HepG2 (cell line): ENCODE results near the gene EZH1. TPM values are rescaled to one million over a fixed set of nuclear protein-coding genes. Genes with fewer than 3 reads are reported as not detected.

Experiments used
- ATAD3A ChIP-seq: sonication (generic); formaldehyde crosslinking; IDR thresholded peaks from 2 replicates; pipeline ENCODE4 v1.4.0; 2020; ENCODE audit warnings: missing genetic modification reagents
- ATF7 ChIP-seq, 2 experiments: fragments of 450-650 bp in 1 of 2; sonication (generic) in 1 of 2; formaldehyde crosslinking in 1 of 2; IDR thresholded peaks; 2 replicates each; pipeline versions ENCODE4 v1.4.0 to v1.6.1; 2016 to 2020; ENCODE audit warnings: antibody characterized with exemption in 1 of 2, mild to moderate bottlenecking in 1 of 2, missing genetic modification reagents in 1 of 2
- EHMT2 ChIP-seq: fragments of 200-600 bp; sonication (generic); IDR thresholded peaks from 2 replicates; pipeline ENCODE4 v1.7.0; 2017; ENCODE audit warnings: antibody characterized with exemption, low read depth, low read length, borderline replicate concordance
- KLF15 ChIP-seq: sonication (generic); formaldehyde crosslinking; IDR thresholded peaks from 2 replicates; pipeline ENCODE4 v1.8.1; 2023; ENCODE audit warnings: borderline replicate concordance, mild to moderate bottlenecking, inconsistent platforms, missing genetic modification reagents, mixed read lengths
- NFKBIZ ChIP-seq: IDR thresholded peaks from 2 replicates; pipeline ENCODE4 v1.6.1; 2018; ENCODE audit warnings: missing genetic modification reagents, missing compliant biosample characterization
- RARG ChIP-seq: sonication (generic); formaldehyde crosslinking; IDR thresholded peaks from 2 replicates; pipeline ENCODE4 v1.4.0; 2020; ENCODE audit warnings: low read depth, mild to moderate bottlenecking, missing genetic modification reagents
- REL ChIP-seq: sonication (generic); formaldehyde crosslinking; conservative IDR thresholded peaks from 2 replicates; pipeline ENCODE4 v1.8.0; 2022; ENCODE audit warnings: mild to moderate bottlenecking, missing genetic modification reagents, moderate library complexity
- RFX3 ChIP-seq: IDR thresholded peaks from 2 replicates; pipeline ENCODE4 v1.6.1; 2016; ENCODE audit warnings: missing biosample characterization, missing genetic modification reagents
- TAF1 ChIP-seq: sonication (generic); formaldehyde crosslinking; IDR thresholded peaks from 2 replicates; pipeline ENCODE4 v1.4.0; 2020; ENCODE audit warnings: missing genetic modification reagents
- TEAD3 ChIP-seq: optimal IDR thresholded peaks from 2 replicates; pipeline ENCODE3; 2016; ENCODE audit warnings: borderline replicate concordance
- ZBTB8A ChIP-seq: sonication (generic); formaldehyde crosslinking; IDR thresholded peaks from 2 replicates; pipeline ENCODE4 v1.4.0; 2020; ENCODE audit warnings: mild to moderate bottlenecking, low read depth, missing genetic modification reagents, borderline replicate concordance
- ZNF235 ChIP-seq: sonication (generic); formaldehyde crosslinking; IDR thresholded peaks from 2 replicates; pipeline ENCODE4 v1.8.1; 2023; ENCODE audit warnings: mild to moderate bottlenecking, missing genetic modification reagents, borderline replicate concordance
- ZNF274 ChIP-seq: sonication (generic); formaldehyde crosslinking; IDR thresholded peaks from 2 replicates; pipeline ENCODE4 v1.5.1; 2020; ENCODE audit warnings: mild to moderate bottlenecking, missing genetic modification reagents
- ZNF382 ChIP-seq: sonication (generic); formaldehyde crosslinking; IDR thresholded peaks from 2 replicates; pipeline ENCODE4 v1.5.0; 2020; ENCODE audit warnings: missing genetic modification reagents, mild to moderate bottlenecking, borderline replicate concordance
- ZNF644 ChIP-seq: IDR thresholded peaks from 2 replicates; pipeline ENCODE4 v1.6.1; 2016; ENCODE audit warnings: low read depth
- ZSCAN25 ChIP-seq: sonication (generic); formaldehyde crosslinking; IDR thresholded peaks from 2 replicates; pipeline ENCODE4 v1.8.0; 2022; ENCODE audit warnings: mild to moderate bottlenecking, missing genetic modification reagents
- polyA plus RNA-seq, 8 experiments: library from polyadenylated mRNA; depleted of rRNA in 3 of 8; stranded (reverse) in 7 of 8; unstranded in 1 of 8; fragments of >200 nt; fragmentation: Illumina TruSeq in 4 of 8; extraction: Trizol in 4 of 8; gene quantifications; 2 replicates each; pipeline versions ENCODE4 v1.2.1 to v1.2.3, GENCODE V29; 2011 to 2016; ENCODE audit warnings: low read depth in 4 of 8, missing spikeins in 1 of 8, mixed read lengths in 1 of 8; ENCODE audit not compliant: insufficient read depth in 1 of 8
- total RNA-seq, 5 experiments: library from RNA; depleted of rRNA; stranded (reverse); fragments of >200 nt; fragmentation: Illumina TruSeq; extraction: Trizol; gene quantifications; 2 replicates each; pipeline ENCODE4 v1.2.3, GENCODE V29; 2016; ENCODE audit warnings: low read depth in 1 of 5
- TF ChIP-seq, protein P1 (sequence below): sonication (generic); formaldehyde crosslinking; conservative IDR thresholded peaks from 2 replicates; pipeline ENCODE4 v1.8.0; 2022; ENCODE audit warnings: mild to moderate bottlenecking, moderate library complexity, missing genetic modification reagents
- TF ChIP-seq, protein P2 (sequence below): fragments of 450-650 bp; IDR thresholded peaks from 2 replicates; pipeline ENCODE4 v1.6.1; 2017
- TF ChIP-seq, protein P3 (sequence below): sonication (generic); formaldehyde crosslinking; IDR thresholded peaks from 2 replicates; pipeline ENCODE4 v1.5.0; 2020; ENCODE audit warnings: mild to moderate bottlenecking, missing genetic modification reagents
- TF ChIP-seq, protein P4 (sequence below): sonication (generic); formaldehyde crosslinking; IDR thresholded peaks from 2 replicates; pipeline ENCODE4 v1.4.0; 2020; ENCODE audit warnings: mild to moderate bottlenecking, missing genetic modification reagents

EZH1 gene
- total and polyA plus RNA-seq, 2 of the 13 experiments (the other 11 are each of a cell fraction or from before 2014, with no cell fraction given) = 11.6 to 24.0 TPM

DNA sequence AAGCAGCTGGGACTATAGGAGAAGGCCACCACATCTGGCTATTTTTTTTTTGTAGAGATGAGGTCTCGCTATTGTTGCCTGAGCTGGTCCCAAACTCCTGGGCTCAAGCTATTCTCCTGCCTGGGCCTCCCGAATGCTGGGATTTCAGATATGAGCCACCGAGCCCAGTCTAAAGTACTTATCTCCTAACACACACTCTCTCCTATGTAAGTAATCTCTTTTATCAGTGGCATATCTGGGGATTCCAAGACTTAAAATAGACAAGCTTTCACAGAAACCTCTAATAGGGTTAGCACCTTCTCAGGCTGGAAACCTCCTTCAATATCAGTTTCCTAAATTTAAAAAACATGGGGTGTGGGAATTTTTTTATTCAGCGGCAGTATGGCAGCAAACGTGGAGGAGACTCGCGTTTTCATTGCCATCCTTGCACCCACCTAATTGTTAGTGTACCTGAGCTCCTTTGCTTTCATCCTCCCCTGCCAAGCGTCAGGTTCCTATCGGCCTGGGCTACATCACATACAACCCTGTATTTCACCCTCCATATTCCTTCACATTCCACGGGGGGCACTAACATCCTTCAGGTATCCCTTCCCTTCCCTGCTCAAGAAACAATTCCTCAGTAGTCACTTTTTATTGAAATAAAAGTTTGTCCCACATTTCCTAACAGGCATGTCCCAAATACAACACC, 1.1 kb downstream of the EZH1 start (continued):
- TF ChIP-seq, protein P1, sequence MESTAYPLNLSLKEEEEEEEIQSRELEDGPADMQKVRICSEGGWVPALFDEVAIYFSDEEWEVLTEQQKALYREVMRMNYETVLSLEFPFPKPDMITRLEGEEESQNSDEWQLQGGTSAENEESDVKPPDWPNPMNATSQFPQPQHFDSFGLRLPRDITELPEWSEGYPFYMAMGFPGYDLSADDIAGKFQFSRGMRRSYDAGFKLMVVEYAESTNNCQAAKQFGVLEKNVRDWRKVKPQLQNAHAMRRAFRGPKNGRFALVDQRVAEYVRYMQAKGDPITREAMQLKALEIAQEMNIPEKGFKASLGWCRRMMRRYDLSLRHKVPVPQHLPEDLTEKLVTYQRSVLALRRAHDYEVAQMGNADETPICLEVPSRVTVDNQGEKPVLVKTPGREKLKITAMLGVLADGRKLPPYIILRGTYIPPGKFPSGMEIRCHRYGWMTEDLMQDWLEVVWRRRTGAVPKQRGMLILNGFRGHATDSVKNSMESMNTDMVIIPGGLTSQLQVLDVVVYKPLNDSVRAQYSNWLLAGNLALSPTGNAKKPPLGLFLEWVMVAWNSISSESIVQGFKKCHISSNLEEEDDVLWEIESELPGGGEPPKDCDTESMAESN (CRISPR knock-in tag) = no peak
- TF ChIP-seq ZNF274 (CRISPR knock-in tag) = no peak; the same call in 1 of the 2 replicates
- TF ChIP-seq ATAD3A (CRISPR knock-in tag) = no peak
- no peak for TF ChIP-seq NFKBIZ
- TF ChIP-seq ZNF382 (CRISPR knock-in tag) = no peak
- TF ChIP-seq RFX3 = no peak
- peak; percentile 74 for TF ChIP-seq TEAD3
- TF ChIP-seq, protein P2, sequence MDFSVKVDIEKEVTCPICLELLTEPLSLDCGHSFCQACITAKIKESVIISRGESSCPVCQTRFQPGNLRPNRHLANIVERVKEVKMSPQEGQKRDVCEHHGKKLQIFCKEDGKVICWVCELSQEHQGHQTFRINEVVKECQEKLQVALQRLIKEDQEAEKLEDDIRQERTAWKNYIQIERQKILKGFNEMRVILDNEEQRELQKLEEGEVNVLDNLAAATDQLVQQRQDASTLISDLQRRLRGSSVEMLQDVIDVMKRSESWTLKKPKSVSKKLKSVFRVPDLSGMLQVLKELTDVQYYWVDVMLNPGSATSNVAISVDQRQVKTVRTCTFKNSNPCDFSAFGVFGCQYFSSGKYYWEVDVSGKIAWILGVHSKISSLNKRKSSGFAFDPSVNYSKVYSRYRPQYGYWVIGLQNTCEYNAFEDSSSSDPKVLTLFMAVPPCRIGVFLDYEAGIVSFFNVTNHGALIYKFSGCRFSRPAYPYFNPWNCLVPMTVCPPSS = no peak
- TF ChIP-seq ATF7 (IDR thresholded peaks at IDR 0.05) = no peak
- TF ChIP-seq ATF7 (CRISPR knock-in tag; IDR thresholded peaks at IDR 0.05) = no peak
- TF ChIP-seq ZNF644 (CRISPR knock-in tag) = no peak
- TF ChIP-seq KLF15 = no peak
- peak; percentile 20; the same call in 1 of the 2 replicates for TF ChIP-seq ZSCAN25 (CRISPR knock-in tag)
- no peak for TF ChIP-seq RARG (CRISPR knock-in tag)
- TF ChIP-seq, protein P3, sequence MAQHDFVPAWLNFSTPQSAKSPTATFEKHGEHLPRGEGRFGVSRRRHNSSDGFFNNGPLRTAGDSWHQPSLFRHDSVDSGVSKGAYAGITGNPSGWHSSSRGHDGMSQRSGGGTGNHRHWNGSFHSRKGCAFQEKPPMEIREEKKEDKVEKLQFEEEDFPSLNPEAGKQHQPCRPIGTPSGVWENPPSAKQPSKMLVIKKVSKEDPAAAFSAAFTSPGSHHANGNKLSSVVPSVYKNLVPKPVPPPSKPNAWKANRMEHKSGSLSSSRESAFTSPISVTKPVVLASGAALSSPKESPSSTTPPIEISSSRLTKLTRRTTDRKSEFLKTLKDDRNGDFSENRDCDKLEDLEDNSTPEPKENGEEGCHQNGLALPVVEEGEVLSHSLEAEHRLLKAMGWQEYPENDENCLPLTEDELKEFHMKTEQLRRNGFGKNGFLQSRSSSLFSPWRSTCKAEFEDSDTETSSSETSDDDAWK = no peak
- TF ChIP-seq ZBTB8A (CRISPR knock-in tag) = no peak
- no peak for TF ChIP-seq REL (CRISPR knock-in tag)
- TF ChIP-seq ZNF235 (CRISPR knock-in tag) = no peak
- no peak for TF ChIP-seq TAF1
- TF ChIP-seq, protein P4, sequence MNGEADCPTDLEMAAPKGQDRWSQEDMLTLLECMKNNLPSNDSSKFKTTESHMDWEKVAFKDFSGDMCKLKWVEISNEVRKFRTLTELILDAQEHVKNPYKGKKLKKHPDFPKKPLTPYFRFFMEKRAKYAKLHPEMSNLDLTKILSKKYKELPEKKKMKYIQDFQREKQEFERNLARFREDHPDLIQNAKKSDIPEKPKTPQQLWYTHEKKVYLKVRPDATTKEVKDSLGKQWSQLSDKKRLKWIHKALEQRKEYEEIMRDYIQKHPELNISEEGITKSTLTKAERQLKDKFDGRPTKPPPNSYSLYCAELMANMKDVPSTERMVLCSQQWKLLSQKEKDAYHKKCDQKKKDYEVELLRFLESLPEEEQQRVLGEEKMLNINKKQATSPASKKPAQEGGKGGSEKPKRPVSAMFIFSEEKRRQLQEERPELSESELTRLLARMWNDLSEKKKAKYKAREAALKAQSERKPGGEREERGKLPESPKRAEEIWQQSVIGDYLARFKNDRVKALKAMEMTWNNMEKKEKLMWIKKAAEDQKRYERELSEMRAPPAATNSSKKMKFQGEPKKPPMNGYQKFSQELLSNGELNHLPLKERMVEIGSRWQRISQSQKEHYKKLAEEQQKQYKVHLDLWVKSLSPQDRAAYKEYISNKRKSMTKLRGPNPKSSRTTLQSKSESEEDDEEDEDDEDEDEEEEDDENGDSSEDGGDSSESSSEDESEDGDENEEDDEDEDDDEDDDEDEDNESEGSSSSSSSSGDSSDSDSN (CRISPR knock-in tag) = no peak
- TF ChIP-seq EHMT2 = no peak
